Spleen (tissue), 7 donors: ENCODE results near the gene PNPLA6.

Experiments
- POLR2AphosphoS5 ChIP-seq, 3 donors: sonication (generic); formaldehyde crosslinking; IDR thresholded peaks; one replicate each; pipeline ENCODE4 v1.5.1; 2017; ENCODE audit warnings: antibody characterized with exemption in 3 of 3
- TF ChIP-seq, protein P1 (sequence below), 11 experiments: fragments of 200-600 bp in 7 of 11; fragments of 450-650 bp in 4 of 11; sonication (generic) in 4 of 11; IDR thresholded peaks in 8 of 11; conservative IDR thresholded peaks in 3 of 11; 1 replicate in 7 of 11; 2 replicates in 4 of 11; pipeline versions ENCODE4 v1.4.0 to v1.8.0; 2016 to 2021; ENCODE audit warnings: antibody characterized with exemption in 11 of 11, inconsistent platforms in 4 of 11, mild to moderate bottlenecking in 1 of 11
- donor health status: DM: no; HTN: no; CAD: no; lungs with moderate emphysema.
- donor health status: DM: no; HTN: no; CAD: no.
- donor health status: DM: no; HTN: no; CAD: no.

DNA sequence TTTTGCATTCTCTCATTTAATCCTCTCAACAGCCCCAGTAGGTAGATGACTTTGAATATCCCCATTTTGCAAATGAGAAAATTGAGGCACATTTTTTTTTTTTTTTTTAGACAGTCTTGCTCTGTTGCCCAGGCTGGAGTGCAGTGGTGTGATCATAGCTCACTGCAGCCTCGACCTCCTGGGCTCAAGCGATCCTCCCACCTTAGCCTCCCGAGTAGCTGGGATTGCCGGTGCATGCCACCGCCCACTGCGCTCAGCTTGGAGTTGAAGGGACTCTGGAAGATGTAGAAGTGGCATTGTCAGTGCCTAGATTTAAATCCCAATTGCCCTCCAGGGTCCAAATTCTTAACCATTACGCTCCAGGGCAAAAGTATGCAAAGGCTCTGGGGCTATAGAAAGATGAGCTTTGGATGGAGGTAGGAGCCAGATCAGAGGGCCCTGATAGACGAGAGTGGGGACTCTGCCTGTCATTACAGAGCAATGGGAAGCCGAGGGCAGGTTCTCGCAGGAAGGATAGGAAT is 13.9 kb upstream of the PNPLA6 start:
- no peak for TF ChIP-seq POLR2AphosphoS5 (IDR thresholded peaks at IDR 0.05)
- TF ChIP-seq, protein P1, sequence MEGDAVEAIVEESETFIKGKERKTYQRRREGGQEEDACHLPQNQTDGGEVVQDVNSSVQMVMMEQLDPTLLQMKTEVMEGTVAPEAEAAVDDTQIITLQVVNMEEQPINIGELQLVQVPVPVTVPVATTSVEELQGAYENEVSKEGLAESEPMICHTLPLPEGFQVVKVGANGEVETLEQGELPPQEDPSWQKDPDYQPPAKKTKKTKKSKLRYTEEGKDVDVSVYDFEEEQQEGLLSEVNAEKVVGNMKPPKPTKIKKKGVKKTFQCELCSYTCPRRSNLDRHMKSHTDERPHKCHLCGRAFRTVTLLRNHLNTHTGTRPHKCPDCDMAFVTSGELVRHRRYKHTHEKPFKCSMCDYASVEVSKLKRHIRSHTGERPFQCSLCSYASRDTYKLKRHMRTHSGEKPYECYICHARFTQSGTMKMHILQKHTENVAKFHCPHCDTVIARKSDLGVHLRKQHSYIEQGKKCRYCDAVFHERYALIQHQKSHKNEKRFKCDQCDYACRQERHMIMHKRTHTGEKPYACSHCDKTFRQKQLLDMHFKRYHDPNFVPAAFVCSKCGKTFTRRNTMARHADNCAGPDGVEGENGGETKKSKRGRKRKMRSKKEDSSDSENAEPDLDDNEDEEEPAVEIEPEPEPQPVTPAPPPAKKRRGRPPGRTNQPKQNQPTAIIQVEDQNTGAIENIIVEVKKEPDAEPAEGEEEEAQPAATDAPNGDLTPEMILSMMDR (IDR thresholded peaks at IDR 0.05 in 8 of 11, conservative IDR thresholded peaks at IDR 0.05 in 3 of 11): no peak
